ENCODE data around the gene BCL2L13.

The BCL2L13 gene

DNA sequence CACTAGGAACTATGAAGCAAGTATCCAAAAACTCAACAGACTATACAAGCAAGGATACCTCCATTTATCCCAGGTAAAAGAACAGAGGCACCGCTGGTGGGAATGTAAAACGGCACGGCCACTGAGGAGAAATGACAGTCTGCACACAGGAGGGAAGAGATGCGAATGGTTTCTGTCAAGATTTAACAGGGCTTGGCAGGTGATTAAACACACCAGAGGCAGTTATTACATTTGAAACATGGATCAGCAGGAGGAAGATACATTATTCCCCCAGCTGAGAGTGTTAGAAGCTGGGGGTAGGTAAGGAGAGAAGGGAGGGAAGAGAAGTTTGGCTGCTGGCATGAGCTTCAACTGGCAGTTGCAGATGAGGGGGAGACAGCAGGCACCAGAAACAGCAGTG lies 40.2 kb upstream of the BCL2L13 start:
- no peak for DNase-seq (ENCODE audit: low read depth)
- no peak overlapping the region for H3K4me3 ChIP-seq (ENCODE audit: low read depth, low read length)
- TF ChIP-seq CTCF (IDR thresholded peaks at IDR 0.05; ENCODE audit: control insufficient read depth, extremely low read depth, insufficient read depth) = no peak

DNA sequence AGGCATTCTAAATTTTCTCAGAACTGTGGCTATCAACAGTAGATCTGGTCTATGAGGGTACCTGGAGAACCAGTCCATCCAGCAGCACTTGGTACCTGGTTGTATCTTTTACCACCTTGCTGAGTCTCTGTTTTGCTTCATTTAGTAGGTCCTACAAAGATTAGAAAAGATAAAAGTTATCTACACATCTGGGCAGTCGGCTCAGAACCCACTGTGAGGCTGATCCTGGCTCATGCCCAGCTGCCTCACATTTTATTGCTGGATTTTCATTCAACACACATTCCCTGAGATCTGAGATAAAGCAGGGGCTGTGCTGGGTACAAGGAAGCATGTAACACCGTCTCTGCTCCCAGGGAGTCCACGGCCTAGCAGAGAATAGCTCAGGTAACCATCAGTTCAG lies 37.5 kb upstream of the BCL2L13 start:
- DNase-seq (ENCODE audit: low read depth) = peak; percentile 83
- no peak overlapping the region for H3K4me3 ChIP-seq (ENCODE audit: low read depth, low read length)
- no peak for TF ChIP-seq CTCF (IDR thresholded peaks at IDR 0.05; ENCODE audit: control insufficient read depth, extremely low read depth, insufficient read depth)

- no peak for TF ChIP-seq CTCF (IDR thresholded peaks at IDR 0.05; ENCODE audit: control insufficient read depth, extremely low read depth, insufficient read depth)
- no peak overlapping the region for H3K4me3 ChIP-seq (ENCODE audit: low read depth, low read length)
- no peak for DNase-seq (ENCODE audit: low read depth)
These were observed 34.9 kb upstream of the BCL2L13 start for GRCh38 chr22:17603668-17604067.

- no peak overlapping the region for H3K4me3 ChIP-seq (ENCODE audit: low read depth, low read length)
- no peak for DNase-seq (ENCODE audit: low read depth)
- TF ChIP-seq CTCF (IDR thresholded peaks at IDR 0.05; ENCODE audit: control insufficient read depth, extremely low read depth, insufficient read depth) = no peak
These were observed 32.1 kb upstream of the BCL2L13 start for GRCh38 chr22:17606496-17606895.

GRCh38 chr22:17607891-17608521 lies 30.6 kb upstream of the BCL2L13 start:
- H3K4me3 ChIP-seq (ENCODE audit: low read depth, low read length) = no peak overlapping the region
- no peak for DNase-seq (ENCODE audit: low read depth)
- no peak for TF ChIP-seq CTCF (IDR thresholded peaks at IDR 0.05; ENCODE audit: control insufficient read depth, extremely low read depth, insufficient read depth)

DNA sequence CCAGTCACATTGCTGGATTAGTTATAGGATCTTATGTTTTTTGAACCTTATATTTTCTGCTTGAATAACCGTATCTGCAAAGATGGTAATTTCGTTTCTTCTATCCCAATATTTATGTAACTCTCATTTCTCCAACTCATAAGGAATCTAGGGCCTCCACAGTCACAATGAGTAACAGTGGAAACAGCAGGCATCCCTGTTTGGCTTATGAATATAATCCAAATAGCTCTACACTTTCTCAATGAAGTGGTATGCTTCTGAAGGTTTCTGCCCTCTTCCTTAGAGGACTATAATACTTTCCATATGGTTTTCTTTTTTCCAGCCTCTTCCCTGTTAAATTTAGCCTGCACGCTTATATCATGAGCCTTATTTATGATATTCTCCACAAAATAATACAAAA lies 26.5 kb upstream of the BCL2L13 start:
- no peak for DNase-seq (ENCODE audit: low read depth)
- no peak for TF ChIP-seq CTCF (IDR thresholded peaks at IDR 0.05; ENCODE audit: control insufficient read depth, extremely low read depth, insufficient read depth)
- no peak overlapping the region for H3K4me3 ChIP-seq (ENCODE audit: low read depth, low read length)

DNA sequence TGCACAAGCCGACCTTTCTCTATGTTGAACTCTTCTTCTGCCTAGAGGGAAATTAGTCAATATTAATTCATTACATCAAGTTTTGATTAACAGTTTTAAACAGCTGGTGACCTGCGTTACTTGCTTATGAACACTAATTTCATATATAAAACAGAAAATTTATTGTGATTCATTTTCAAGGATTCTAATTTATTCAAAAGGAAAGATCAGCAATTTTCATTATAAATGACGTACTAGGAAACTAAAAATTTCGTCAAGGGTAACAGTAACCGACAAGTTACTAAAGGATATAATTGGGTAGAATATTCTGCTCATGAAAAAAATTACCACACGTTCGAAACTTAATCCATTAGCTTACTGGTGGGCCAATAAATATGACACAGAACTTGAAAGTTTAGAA lies 25.3 kb upstream of the BCL2L13 start:
- no peak overlapping the region for H3K4me3 ChIP-seq (ENCODE audit: low read depth, low read length)
- DNase-seq (ENCODE audit: low read depth) = no peak
- TF ChIP-seq CTCF (IDR thresholded peaks at IDR 0.05; ENCODE audit: control insufficient read depth, extremely low read depth, insufficient read depth) = no peak

Data from LNCaP clone FGC (cell line).